GM21447 (cell line): ENCODE data around the gene ALDH1B1.

ENCODE experiments used
- ATAC-seq: cut with Tn5 transposase; IDR thresholded peaks from one replicate; pipeline ENCODE4 v1.9.1; 2021; ENCODE audit not compliant: unreplicated experiment

The ALDH1B1 gene

DNA sequence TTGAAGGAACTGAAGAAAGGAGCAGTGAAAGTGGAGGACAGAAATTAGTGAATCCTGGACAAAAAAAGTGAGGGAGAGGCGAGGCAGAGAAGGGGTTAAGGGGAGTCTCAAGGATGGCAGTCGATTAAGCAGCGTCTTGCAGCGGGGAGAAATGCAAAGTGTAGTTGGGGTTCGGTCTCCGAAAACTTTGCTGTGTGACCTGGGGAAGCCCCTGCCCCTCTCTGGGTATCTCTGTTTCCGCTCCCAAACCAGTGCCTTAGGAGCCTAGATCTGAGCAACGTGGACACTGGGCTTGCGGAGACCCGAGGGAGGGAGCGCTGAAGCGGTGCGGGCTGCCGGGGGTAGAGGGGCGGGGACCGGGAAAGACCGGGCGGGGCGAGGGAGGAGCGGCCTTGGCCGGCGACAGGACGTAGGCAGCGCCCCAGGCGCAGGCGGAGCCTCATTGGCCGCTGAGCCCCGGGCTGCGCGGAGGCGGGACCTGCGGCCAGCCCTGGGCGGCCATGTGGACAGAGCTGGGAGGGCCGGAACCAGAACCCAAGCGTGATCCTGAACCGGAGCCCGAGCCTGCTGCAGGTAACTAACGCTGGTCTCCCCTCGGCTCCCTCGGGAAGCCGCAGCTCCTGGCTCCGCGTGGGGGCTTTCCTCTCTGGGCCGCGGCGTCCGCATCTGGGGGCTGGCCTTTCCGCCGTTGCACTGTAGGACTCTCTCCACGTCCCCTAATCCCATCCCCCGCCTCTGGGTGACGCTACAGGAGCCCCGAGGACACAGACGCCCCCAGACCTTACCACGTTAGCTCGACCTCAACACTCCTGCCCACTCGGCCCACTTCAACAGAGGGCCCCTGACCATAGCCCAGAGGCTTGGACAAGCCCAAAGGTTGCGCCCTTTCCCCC is at the start of gene ALDH1B1:
Gene ALDH1B1 (plus strand): TSS at position 468 of the 893 bp plus-strand sequence. CDS start 3,047 bp downstream, outside the sequence.
- ATAC-seq = peak; percentile 97

GRCh38 chr9:38343037-38343436 is 49.5 kb upstream of the ALDH1B1 start:
- no peak for ATAC-seq

- ATAC-seq = no peak
These were observed 49.0 kb upstream of the ALDH1B1 start for GRCh38 chr9:38343552-38343951.

DNA sequence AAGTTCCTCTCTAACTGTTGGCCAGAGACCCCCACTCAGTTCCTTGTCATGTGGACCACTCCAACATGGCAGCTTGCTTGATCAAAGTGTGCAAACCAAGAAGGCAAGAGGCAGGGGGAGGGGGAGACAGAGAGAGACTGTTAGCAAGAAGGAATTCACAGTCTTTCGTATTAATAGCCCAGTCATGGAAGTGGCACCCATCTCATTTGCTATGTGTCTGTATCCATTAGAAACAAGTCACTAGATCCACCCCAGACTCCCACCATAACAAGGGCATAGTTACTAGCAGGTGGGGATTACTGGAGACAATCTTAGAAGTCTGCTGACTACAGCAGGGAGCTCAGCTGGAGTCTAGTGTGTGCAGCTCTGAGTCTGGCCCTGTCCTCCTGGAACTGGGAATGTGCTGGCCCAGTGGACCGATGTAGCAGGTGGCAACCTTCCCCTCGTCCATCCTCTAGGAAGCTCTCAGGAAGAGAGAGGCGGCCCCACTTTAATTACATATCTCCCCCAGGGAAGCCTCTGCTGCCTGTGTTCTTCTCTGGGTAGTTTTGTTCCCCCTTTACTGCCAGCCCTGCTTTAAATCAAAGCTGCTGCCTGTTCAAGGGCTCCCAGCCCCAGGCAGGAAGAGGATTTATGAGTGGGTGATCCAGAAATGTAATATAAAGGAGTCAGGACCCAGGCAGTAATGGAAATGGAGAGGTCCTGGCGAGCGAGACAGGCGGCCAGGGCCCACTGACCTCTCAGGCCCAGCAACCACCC is 47.8 kb upstream of the ALDH1B1 start:
- ATAC-seq = no peak

DNA sequence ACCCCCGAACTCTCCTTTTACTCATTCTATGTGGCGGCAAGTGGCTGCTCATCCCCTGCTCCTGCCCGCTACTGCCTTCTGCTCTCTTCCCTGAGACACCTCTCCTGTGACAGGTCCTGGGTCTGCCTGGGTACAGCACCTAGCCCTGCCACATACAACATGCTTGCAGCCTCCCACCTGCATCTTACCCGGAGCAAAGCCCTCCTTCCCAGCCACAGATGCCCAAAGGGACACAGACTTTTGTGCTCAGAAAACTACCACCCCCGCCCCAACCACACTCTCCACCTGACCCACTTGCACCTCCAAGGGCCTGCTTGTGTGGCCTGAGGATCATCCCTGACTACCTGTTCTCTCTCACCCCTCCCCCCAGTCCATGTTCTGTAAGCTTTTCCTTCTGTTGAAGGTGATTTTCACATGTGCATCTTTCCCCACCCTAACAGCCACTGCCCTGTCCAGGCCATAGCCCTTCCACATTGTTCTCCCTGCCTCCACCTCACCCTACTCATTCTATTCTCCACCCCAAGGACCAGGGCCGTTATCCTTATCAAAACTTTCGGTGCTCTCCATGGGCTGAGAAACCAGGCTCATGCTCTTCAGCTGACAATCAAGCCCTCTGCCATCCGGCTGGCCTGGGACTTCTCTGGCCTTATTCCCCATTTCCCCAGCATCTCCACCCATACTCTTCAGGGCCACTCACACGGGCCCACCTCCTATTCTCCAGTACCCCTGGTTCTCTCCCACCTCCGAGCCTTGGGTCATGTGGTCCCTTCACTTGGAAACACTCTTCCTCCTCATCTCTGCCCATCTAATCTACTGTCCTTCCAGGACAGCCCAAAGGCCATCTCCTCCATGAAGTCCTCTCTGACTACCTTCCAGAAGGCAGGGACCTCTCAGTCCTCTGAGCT is 46.4 kb upstream of the ALDH1B1 start:
- ATAC-seq = no peak

GRCh38 chr9:38346811-38347210 is 45.7 kb upstream of the ALDH1B1 start:
- no peak for ATAC-seq

DNA sequence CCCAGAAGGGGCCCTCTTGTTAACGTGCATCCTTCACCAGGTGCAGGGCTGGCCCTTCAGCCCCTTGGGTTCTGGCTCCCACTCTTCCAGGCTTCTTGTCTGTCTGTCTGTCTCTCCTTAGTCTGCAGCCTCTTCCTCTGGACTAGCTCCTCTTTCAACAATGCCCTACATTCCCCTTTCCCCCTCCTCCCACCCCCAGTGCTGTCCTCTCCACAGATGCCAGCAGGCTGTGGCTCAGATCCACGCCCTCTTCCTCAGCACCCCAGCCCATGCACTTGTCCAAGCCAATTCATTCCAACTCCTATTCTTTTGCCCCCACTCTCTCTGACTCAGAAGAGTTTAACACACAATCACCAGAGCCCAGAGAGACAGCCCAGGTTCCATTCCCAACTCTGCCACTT is 45.2 kb upstream of the ALDH1B1 start:
- no peak for ATAC-seq

- ATAC-seq = no peak
These were observed 44.6 kb upstream of the ALDH1B1 start for GRCh38 chr9:38347946-38348345.

DNA sequence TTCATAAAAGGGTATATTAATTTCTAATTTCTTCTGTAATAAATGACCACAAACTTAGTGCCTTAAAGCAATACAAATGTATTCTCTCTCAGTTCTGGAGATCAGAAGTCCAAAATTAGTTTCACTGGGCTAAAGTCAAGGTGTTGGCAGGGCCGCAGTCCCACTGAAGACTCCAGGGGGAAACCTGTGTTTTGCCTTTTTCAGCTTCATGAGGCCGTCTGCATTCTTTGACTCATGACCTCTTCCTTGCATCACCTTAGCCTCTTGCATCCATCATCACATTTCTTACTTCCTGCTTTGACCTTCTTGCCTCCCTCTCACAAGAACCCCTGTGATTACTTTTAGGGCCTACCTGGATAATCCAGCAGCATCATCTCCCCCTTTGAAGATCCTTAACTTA is 42.0 kb upstream of the ALDH1B1 start:
- no peak for ATAC-seq

DNA sequence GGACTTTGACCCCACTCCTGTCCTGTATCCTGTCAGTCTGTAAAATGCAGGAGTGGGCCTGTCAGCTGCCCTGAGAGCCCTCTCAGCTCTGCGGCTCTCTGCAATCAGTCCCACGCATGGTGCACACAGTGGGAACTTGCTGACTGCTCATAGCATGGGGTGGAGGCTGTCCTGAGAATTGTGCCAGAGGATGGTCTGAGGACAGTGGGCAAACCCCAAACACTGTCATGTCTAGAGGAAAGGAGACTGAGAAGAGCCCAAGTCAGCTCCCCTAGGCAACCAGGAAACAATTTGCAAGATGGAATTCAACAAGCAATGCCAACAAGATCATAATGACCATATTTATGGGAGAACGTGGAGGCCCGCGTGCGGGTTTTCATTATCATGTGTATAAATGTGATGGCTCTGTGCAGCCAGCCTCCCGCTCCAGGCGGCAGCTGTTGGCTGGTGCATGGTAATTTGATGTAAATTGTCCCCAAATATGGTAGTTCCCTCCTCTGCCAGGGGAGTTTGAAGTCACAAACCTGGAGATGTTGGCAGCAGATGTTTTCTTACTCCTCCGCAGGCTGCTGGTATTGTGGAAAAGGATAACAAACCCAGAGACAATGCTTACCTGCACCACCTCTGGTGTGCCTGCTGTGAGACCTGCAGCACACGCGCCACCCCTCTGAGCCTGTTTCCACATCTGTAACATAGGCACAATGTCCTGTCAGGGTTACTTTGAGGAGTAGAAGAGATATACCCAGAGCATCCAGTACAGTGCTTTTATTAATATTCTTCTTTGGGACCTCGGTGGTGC is 39.8 kb upstream of the ALDH1B1 start:
- no peak for ATAC-seq

DNA sequence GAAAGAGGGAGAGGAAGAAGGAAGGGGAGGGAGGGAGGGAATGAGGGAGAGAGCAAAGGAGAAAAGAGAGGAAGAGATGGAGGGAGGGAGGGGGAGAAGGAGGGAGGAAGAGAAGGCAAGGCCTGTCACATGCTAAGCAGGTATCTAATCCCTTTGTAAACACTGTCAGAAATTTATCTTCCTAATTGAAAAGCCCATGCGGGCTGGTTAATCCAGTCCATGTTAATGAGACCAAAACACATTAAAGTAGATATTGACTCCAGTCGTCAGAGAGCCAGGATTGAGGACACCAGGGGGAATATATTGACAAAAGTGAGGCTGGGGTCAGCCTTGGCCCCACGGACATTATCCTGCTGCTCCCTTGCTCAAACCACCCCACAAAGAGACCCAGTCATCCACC is 37.4 kb upstream of the ALDH1B1 start:
- ATAC-seq = no peak

- ATAC-seq = no peak
These were observed 36.9 kb upstream of the ALDH1B1 start for GRCh38 chr9:38355517-38356120.

DNA sequence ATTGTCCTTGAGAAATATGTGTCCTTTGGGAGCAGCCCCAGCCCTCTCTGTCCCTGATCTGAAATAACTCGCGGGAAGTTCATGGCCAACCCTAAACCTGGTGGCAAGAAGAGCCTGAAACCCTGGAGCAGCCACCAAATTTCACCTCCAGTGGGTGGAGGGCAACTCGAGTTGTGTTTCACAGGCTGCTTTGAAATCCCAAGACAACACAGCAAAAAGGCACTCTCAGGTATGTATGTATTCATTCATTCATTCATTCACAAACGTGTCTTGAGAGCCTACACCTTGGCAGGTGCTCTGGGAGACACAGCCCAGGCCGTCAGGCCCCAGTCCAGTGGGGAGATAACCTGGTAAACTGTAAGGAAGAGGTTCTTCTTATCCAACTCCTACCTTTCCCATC is 35.7 kb upstream of the ALDH1B1 start:
- ATAC-seq = no peak

GRCh38 chr9:38357350-38358114 is 35.0 kb upstream of the ALDH1B1 start:
- no peak for ATAC-seq

DNA sequence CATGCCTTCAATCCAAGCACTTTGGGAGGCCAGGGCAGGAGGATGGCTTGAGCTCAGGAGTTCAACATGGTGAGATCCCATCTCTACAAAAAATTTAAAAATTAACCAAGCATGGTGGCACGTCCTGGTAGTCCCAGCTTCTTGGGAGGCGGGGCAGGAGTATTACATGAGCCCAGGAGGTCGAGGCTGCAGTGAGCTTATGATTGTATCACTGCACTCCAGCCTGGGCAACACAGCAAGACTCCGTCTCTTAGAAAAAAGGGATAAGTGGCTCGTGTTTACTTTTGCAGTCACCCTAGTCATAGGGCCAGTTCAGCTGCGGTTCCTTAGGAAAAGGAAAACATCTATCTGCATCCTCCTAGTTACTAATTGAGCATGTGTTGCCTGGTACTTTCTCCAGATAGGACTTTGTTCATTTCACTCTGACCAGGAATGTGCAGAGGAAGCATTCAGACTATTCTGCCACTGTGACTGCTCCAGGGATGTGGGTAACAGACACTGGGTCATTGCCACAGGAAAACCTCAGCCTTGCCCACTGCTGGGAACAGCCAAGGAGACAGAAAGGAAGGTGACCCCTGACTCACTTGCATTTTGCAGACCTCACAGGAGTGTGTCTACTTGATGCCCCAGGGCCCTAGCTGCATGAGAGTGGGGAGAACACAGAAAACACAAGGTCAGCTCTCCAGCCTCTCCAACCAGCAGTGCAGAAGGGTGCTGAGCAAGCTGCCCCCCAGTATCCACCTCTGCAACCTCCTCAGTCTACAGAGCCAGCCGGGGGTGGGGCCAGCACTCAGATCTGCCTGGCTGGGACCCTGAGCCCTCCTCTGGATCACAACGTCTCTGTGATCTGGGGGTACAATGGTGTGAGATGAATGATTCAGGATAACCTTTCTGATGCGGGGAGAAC is 33.9 kb upstream of the ALDH1B1 start:
- ATAC-seq = no peak

DNA sequence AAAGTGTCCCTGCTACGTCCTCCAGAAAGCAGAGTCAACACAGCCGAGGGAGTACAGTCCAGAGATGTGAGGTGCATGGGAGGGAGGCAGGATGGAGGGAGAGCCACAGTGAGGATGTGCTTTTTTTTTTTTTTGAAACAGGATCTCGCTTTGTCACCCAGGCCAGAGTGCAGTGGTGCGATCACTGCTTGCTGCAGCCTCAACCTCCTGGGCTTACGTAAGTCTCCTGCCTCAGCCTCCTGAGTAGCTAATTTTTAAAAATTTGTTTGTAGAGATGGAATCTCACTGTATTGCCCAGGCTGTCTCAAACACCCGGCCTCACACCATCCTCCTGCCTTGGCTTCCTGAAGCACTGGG is 33.2 kb upstream of the ALDH1B1 start:
- no peak for ATAC-seq

GRCh38 chr9:38359689-38360385 is 32.7 kb upstream of the ALDH1B1 start:
- no peak for ATAC-seq
